Kidney (tissue), 14 donors: ENCODE data around the gene ZNF57. TPM values are rescaled to one million over a fixed set of nuclear protein-coding genes. Genes with fewer than 3 reads are reported as not detected.

Source experiments
- DNase-seq, 5 donors: peaks; one replicate each; pipeline ENCODE4 v3.0.0-alpha.2; 2013 to 2020
- FAIRE-seq: peaks from 2 replicates; lab custom pipeline; 2012; peaks lifted over from hg19 to GRCh38; lab: Jason Lieb, UNC
- H3K27ac ChIP-seq, 2 donors: one replicate each; pipeline ENCODE4 v1.7.0; 2013; ENCODE audit warnings: low read depth in 2 of 2, low read length in 2 of 2, inconsistent platforms in 1 of 2
- H3K27me3 ChIP-seq: one replicate; pipeline ENCODE4 v1.7.1; 2013; ENCODE audit warnings: low read length, inconsistent platforms; ENCODE audit not compliant: control insufficient read depth, insufficient read depth
- H3K36me3 ChIP-seq, 3 donors: one replicate each; pipeline versions ENCODE4 v1.7.0 to v1.7.1; 2013; ENCODE audit warnings: low read length in 3 of 3, control low read depth in 1 of 3, inconsistent platforms in 1 of 3; ENCODE audit not compliant: insufficient read depth in 3 of 3, control insufficient read depth in 2 of 3
- H3K4me1 ChIP-seq, 3 donors: one replicate each; pipeline versions ENCODE4 v1.7.0 to v1.7.1; 2013; ENCODE audit warnings: low read length in 3 of 3, inconsistent platforms in 1 of 3, low read depth in 1 of 3; ENCODE audit not compliant: control insufficient read depth in 2 of 3, insufficient read depth in 2 of 3
- H3K4me3 ChIP-seq, 3 donors: one replicate each; pipeline versions ENCODE4 v1.7.0 to v1.8.1; 2013; ENCODE audit warnings: low read length in 3 of 3, control low read depth in 1 of 3, inconsistent platforms in 1 of 3
- H3K9ac ChIP-seq, 3 donors: one replicate each; pipeline versions ENCODE4 v1.7.0 to v1.7.1; 2013; ENCODE audit warnings: low read length in 3 of 3, control low read depth in 1 of 3, inconsistent platforms in 1 of 3
- H3K9me3 ChIP-seq, 3 donors: one replicate each; pipeline versions ENCODE4 v1.7.0 to v1.7.1; 2013; ENCODE audit warnings: low read length in 3 of 3, control low read depth in 1 of 3, inconsistent platforms in 1 of 3; ENCODE audit not compliant: control insufficient read depth in 2 of 3, insufficient read depth in 1 of 3
- intact Hi-C: fragments of 100-400 bp; cut with DNase I; formaldehyde crosslinking; loops from one replicate; pipeline ENCODE4 v1.11.1; 2022
- polyA plus RNA-seq: library from polyadenylated mRNA; stranded (reverse); fragments of 350-450 nt; fragmentation: Illumina TruSeq; extraction: RNeasy Lipid Tissue Mini Kit (QIAGEN cat#74804); gene quantifications from one replicate; pipeline ENCODE4 v1.2.3, GENCODE V29; 2014; ENCODE audit warnings: low read depth, low replicate concordance; ENCODE audit not compliant: insufficient read depth
- total RNA-seq: library from RNA; stranded (reverse); fragmentation: NEBNext Ultra II Directional; extraction: Animal tissue kit (Norgen Biotek cat#: 25700); gene quantifications from one replicate; pipeline ENCODE4 v1.2.1, GENCODE V29; 2021
- TF ChIP-seq, protein P1 (sequence below): IDR thresholded peaks from 3 replicates; pipeline ENCODE4 v1.5.1; 2012; ENCODE audit warnings: mild to moderate bottlenecking, moderate library complexity, borderline replicate concordance; ENCODE audit not compliant: insufficient read depth; ENCODE audit errors: extremely low read depth
- donor health status: control.
- donor health status: control.
- donor health status: control.
- donor health status: control.
- donor health status: control.
- donor health status: DM: yes; HTN: yes; CAD: no.
- donor health status: Normal renal cell carcinoma (clear cell type).

ZNF57 gene
- total and polyA plus RNA-seq, 2 donors from 2014 or later = 6.1 to 6.2 TPM

DNA sequence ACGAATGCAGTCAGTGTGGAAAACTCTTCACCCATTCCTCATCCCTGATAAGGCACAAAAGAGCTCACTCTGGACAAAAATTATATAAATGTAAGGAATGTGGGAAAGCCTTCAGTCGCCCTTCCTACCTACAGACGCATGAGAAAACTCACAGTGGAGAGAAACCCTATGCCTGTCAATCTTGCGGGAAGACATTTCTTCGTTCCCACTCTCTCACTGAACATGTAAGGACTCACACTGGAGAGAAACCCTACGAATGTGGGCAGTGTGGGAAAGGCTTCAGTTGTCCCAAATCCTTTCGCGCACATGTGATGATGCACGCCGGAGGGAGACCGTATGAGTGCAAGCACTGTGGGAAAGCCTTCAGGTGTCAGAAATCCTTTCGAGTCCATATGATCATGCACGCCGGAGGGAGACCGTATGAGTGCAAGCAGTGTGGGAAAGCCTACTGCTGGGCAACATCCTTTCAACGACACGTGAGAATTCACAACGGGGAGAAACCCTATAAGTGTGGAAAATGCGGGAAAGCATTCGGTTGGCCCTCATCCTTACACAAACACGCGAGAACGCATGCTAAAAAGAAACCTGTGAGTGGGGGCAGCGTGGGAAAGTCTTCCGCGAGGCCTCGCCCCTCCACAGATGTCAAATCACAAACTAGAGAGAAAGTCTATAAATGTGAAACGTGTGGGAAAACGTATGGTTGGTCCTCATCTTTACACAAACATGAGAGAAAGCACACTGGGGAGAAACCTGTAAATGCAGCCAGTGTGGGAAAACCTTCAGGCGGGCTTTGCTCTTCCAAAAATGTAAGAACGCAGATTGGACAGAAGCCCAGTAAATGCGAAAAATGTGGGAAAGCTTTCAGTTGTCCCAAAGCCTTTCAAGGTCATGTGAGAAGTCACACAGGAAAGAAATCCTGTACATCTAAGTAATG, 23.1 kb upstream of the ZNF57 start:
- peaks cover 0 to 10% (median 8%) of the 10 kb centered on the region in 3 donors for H3K36me3 ChIP-seq
- TF ChIP-seq, protein P1, sequence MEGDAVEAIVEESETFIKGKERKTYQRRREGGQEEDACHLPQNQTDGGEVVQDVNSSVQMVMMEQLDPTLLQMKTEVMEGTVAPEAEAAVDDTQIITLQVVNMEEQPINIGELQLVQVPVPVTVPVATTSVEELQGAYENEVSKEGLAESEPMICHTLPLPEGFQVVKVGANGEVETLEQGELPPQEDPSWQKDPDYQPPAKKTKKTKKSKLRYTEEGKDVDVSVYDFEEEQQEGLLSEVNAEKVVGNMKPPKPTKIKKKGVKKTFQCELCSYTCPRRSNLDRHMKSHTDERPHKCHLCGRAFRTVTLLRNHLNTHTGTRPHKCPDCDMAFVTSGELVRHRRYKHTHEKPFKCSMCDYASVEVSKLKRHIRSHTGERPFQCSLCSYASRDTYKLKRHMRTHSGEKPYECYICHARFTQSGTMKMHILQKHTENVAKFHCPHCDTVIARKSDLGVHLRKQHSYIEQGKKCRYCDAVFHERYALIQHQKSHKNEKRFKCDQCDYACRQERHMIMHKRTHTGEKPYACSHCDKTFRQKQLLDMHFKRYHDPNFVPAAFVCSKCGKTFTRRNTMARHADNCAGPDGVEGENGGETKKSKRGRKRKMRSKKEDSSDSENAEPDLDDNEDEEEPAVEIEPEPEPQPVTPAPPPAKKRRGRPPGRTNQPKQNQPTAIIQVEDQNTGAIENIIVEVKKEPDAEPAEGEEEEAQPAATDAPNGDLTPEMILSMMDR = no peak
- no peaks in the 10 kb centered on the region for H3K4me1 ChIP-seq
- intact Hi-C loops = no loop called here
- H3K9me3 ChIP-seq = peaks cover 5 to 16% (median 10%) of the 10 kb centered on the region in 3 donors
- H3K27me3 ChIP-seq = no peaks in the 10 kb centered on the region
- no peak for FAIRE-seq
- DNase-seq = no peak
- peak overlapping the region in 1 of 3 donors; percentile 42 for H3K4me3 ChIP-seq
- no peak overlapping the region for H3K27ac ChIP-seq
- no peak overlapping the region for H3K9ac ChIP-seq

DNA sequence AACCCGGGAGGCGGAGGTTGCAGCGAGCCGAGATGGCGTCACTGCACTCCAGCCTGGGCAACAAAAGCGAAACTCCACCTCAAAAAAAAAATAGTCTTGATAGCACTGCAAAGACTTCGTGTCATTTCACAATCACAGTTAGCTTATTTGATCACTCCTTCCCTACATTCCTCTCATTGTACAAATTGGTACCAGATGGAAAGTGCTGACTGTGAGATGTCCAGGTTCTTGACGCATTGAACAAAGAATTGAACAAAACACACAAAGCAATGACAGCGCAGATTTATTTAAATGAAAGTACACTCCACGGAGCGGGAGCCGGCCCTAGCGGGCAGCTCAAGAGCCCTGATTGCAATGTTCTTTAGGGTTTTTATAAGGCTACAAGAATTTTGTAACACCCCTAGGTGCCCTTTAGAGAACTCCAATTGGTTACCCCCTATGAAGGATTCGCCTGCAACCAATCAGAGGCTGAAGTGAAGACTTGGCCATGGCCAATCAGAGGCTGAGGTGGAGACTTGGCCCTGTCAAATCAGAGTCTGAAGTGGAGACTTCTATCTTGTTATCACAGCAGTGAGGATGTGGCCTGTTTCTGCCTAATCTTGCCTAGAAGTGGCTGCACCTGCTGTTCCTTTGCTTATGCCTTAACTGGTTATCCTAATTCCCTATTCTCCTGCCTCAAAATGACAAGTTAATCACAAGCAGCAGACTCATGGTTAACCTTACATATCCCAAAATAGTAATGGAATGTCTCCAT, 16.9 kb upstream of the ZNF57 start:
- no peak for FAIRE-seq

GRCh38 chr19:2885736-2886135, 15.0 kb upstream of the ZNF57 start:
- intact Hi-C loops = no loop called here
- TF ChIP-seq, protein P1 = no peak
- no peak overlapping the region for H3K4me3 ChIP-seq
- no peaks in the 10 kb centered on the region for H3K36me3 ChIP-seq
- no peak for DNase-seq
- no peaks in the 10 kb centered on the region for H3K27me3 ChIP-seq
- H3K27ac ChIP-seq = no peak overlapping the region
- no peak overlapping the region for H3K9ac ChIP-seq
- H3K9me3 ChIP-seq = no peaks in the 10 kb centered on the region
- peaks cover 0 to 3% (median 0%) of the 10 kb centered on the region in 3 donors for H3K4me1 ChIP-seq
- no peak for FAIRE-seq

More for the DNA sequence above, 16.9 kb upstream of the ZNF57 start:
- Histone ChIP-seq H3K27ac (no peak overlapping the region), H3K4me1 (peaks cover 0 to 3% (median 0%) of the 10 kb centered on the region in 3 donors), H3K36me3 (no peaks in the 10 kb centered on the region), H3K9me3 (peaks cover 0 to 2% (median 0%) of the 10 kb centered on the region in 3 donors), H3K4me3 (no peak overlapping the region), H3K9ac (no peak overlapping the region), H3K27me3 (no peaks in the 10 kb centered on the region)
- intact Hi-C loops = no loop called here
- DNase-seq = no peak
- TF ChIP-seq, protein P1 = no peak
